Effector CD4-positive, alpha-beta T cell (primary cell): ENCODE measurements around the gene FN1. TPM values are rescaled to one million over a fixed set of nuclear protein-coding genes. Genes with fewer than 3 reads are reported as not detected.

Source experiments
- DNase-seq: peaks from one replicate; pipeline ENCODE4 v3.0.0-alpha.2; 2020
- total RNA-seq: gene quantifications from one replicate; lab custom pipeline; 2026; lab: John Stamatoyannopoulos, UW

Gene FN1
- not detected for total RNA-seq

GRCh38 chr2:215435870-215436704, at the start of gene FN1:
TSS of gene FN1 (minus strand) at chr2:215436068. CDS start at chr2:215435802, 266 bp downstream.
- peak; percentile 28 for DNase-seq

- no peak for DNase-seq
Observed at GRCh38 chr2:215485032-215485431, 49.2 kb upstream of the FN1 start.

GRCh38 chr2:215484570-215484969, 48.7 kb upstream of the FN1 start:
- DNase-seq: no peak

DNA sequence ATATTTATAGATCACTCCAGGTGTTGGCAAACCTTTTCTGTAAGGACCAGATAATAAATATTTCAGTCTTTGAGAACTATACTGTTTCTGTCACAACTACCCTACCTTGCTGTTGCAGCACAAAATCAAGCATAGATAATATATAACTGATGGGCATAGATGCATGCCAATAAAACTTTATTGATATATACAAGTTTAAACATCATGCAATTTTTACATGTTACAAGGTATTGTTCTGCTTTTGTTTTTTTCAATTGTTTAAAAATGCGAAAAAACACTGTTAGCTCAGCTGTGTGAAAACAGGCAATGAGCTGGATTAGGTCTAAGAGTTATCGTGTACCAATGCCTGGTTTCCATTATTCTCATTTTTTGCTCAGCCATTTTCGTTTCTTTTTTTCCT, 47.6 kb upstream of the FN1 start:
- DNase-seq: no peak

DNA sequence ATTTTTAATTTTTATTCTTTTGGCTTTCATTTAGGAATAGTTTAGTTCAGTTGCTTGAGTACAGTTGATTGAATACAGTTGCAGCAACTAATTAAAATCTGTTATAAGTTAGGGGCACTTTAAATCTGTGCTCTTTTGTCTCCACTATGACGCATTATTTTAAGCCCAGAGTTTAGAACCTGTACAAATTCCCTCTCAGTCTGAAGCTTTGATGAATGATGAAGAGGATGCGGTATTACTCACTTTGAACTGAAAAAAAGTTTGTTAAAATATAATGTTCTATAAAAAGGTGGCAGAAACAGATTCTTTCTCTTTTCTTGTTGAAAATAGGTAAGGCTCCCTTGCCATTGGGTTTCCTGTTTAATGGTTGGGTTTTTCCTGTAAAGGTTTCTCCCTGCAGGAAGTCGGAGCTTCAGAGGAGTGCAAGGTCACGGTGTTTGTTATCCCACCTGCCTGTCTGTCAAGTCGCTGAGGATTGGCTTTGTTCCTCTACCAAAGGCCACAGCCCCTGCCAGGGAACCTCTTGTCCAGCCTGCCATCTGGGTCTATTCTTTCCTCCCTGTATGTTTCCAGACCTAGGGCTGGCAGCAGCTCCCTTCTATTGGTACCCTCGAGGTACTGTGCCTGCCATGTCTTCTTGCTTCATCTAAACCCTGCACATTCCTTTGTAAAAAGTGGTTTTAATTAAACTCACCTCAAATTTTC, 43.8 kb upstream of the FN1 start:
- no peak for DNase-seq

GRCh38 chr2:215479121-215479520, 43.3 kb upstream of the FN1 start:
- DNase-seq: no peak

DNA sequence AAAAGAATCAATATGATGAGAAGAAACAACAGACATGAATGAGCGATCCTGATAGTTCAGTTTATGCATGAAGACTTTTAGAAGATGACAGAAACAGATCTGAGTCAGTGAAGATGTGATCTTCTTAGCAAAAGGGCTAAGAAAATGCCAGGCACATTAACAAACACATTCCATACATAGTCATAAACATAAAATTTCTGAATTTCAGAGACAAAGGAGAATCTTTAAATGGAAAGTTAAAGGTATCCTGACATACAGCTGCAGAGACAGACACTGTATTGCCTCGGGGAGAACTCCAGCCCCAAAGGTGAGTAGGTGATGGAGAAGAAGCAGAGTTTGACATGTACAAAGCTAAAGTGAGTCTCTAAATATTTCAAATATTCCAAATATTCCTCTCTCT, 40.6 kb upstream of the FN1 start:
- no peak for DNase-seq

- no peak for DNase-seq
Observed at GRCh38 chr2:215466097-215466909, 30.4 kb upstream of the FN1 start.

DNA sequence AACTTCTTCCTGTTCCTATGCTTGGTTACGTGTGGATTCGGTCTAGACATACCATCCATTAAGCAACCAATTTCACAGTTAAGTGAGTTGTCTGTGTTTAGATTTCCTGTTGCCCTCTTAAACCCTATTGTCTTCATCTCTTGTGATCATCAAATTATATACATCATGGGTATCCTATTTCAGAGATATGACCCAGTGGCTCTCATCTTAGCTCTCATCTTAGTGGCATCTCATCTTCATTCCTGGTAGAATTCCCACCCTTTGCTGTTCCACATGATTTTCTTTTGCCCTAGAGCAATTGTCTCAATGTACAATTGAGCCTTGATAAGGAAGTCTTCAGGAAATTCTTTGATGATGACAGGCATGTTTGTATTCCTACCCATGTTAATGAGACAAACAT, 29.4 kb upstream of the FN1 start:
- no peak for DNase-seq

DNA sequence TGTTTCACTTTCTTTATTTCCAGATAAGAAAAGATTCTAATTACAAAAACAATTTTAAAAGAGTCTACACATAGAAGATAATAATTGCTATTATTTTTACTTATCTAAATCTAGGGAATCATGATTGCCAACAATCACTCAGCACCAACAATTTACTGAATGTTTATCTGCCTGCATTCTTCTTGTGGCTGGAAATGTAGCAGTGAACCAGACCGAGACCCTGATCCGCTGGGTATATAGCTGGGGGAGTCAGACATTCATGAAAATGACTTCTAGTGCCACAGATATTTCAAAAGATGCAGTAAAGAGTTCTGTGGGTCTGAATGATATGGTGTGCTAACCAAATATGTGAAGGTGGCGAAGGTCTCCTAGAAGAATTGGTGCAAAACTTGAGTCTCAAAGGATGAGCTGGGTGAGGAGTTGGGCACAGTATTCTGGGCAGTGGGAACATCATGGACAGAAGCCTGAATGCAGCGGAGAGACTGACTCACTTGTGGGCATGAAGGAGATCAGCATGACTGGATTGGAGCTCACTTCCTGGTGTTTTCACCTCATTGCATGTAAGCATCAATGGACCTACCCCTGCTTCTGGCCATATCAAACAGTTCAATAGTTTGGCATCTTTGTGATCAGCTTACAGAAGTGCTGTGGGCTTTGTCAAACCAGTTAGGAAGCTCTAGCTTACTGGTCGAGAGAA, 26.1 kb upstream of the FN1 start:
- no peak for DNase-seq

DNA sequence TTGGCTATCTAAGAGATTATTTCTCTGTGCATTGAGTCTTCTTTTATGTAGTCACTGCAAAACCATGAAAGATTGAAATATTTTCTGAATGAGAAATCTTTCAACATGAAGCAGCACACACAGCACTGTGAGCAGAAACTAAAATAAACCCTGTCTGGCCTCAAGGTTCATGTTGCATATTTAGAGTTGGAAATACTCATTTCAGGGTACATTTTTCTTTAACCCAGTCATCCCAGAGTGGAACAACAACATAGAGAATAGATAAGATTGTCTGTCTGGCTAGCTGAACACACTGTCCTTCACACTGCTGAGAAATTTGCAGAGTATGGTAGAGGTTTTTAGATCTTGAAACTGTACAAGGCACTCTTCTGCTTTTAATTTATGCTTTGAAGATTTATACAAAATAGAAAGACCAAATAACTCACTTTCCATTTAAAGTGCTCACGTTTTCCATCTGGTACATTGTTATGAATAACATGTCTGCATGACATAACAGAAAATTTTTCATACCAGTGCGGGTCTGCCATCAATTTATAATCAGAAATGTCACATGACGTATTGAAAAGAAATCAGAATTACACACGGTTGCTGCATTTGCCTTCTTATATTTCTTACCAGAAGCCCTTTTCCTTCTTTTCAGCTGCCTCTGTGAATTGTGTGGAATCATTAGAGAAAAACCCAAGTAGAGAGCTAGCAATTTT, 25.0 kb upstream of the FN1 start:
- DNase-seq: no peak

DNA sequence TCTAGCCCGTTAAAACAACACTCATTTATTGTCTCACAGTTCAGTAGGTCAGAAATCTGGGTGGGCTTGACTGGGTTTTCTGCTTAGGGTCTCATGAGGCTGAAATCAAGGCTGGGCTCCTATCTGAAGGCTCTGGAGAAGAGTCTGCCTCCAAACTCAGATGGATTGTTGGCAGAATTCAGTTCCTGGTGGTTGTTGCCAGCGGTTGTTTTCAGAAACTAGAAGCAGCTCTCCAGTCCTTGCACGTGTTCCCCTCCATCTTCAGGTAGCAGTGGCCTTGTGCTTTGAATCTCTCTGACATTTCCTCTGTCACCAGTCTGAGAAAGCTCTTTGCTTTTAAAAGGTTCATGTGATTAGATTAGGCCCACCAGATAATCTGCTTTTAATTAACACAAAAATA, 20.1 kb upstream of the FN1 start:
- no peak for DNase-seq

DNA sequence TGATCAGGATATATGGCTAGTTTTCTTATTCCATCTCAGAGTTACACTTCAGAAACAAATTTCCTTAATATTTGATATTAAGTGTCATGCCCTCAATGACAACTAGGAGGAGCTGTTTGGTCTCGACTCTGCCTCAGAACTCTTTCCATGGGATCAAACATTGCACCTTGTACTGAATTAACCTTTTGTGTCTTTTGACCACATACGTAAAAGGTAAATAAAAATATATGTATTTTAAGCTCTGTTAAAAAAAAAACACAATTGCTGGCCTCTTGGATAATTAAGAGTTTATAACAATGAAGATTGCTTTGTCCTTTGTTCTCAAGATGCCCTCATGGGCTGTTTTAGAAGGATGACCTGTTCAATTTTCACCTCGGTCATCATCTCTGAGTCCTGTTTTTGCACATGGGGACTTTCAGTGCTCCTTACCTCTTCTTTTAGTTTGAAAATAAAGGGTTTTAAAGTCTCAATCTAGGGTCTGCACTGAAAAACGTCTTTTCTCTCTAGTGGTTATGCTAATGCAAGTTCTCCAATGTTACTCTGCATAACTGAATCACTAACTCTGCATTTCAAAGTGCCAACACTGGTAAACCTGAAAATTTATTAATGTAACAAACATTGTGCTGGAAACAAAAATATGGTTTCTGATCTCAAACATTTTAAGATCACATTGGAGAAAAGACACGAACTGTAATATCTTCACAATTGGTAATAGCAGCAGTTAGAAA, 18.8 kb upstream of the FN1 start:
- no peak for DNase-seq

- DNase-seq: no peak
Observed at GRCh38 chr2:215452725-215453124, 16.9 kb upstream of the FN1 start.

DNA sequence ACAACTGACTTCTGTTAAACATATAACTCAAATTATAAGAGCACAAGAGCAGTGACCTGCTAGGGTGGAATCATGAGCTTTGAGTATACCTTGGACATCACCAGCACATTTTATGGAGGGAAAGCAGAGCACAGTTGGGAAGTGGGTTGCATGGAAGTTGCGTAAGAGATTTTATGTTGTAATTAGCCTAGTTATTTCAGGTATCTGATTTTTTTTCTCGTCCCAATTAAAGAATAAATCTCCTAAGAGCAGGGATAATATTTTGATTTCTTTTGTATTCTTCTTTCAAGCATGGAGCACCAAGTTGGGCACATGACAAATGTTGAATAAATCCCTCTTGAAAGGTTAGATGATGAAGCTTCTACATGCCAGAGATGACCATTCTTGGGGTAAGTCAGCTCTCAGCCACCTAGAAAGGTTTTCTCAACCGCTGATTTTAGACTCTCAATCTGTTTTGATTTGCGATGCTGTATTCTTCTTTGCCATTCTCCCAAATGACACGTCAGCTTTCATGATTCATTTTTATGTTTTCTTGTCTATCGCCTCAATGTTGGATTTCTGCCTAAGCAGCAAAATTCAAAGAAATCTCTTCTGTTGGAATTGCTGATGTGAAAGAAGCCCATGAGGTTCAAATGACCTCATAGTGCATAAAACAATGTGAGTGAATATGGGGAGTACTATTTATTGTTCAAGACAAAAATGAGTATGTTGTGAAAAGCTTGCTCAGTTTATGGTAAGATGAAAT, 15.3 kb upstream of the FN1 start:
- DNase-seq: no peak

DNA sequence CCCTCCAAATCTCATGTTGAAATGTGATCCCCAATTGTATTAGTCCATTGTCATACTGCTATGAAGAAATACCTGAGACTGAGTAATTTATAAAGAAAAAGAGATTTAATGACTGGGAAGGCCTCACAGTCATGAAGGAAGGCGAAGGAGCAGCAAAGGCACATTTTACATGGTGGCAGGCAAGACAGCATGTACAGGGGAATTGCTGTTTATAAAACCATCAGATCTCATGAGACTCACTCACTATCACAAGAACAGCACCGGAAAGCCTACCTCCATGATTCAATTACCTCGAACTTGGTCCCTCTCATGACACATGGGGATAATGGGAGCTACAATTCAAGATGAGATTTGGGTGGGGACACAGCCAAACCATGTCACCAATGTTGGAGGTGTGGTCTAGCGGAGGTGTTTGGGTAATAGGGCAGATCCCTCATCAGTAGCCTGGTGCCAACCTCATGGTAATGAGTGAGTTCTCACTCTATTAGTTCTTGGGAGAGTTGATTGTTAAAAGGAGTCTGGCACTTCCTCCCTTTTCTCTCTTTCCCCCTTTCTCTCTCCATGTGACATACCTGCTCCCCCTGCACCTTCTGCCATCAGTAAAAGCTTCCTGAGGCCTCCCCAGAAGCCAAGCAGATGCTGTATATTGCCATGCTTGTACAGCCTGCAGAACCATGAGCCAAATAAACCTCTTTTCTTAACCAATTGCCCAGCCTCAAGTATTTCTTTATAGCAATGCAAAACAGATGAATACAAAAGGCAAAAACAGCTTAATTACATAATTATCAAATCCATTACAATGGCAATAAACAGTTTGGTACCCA, 14.5 kb upstream of the FN1 start:
- no peak for DNase-seq

- DNase-seq: no peak
Observed at GRCh38 chr2:215447673-215448081, 11.8 kb upstream of the FN1 start.

- no peak for DNase-seq
Observed at GRCh38 chr2:215447056-215447455, 11.2 kb upstream of the FN1 start.

- no peak for DNase-seq
Observed at GRCh38 chr2:215442401-215442787, 6.5 kb upstream of the FN1 start.
